HG02938 (cell line): Measurements from ENCODE around the gene TMEM201.
A peak's percentile ranks its signal among the peaks of the same experiment; 100 is the strongest.
"Not testable (repeated sequence)": the region's sequence is repeated elsewhere in the genome, so short reads cannot be mapped to it uniquely, and the experiment has no call there.

ENCODE experiments used
- ATAC-seq: cut with Tn5 transposase; IDR thresholded peaks from one replicate; pipeline ENCODE4 v1.9.1; 2021; ENCODE audit warnings: mild to moderate bottlenecking, moderate library complexity; ENCODE audit not compliant: unreplicated experiment

Gene TMEM201, protein sequence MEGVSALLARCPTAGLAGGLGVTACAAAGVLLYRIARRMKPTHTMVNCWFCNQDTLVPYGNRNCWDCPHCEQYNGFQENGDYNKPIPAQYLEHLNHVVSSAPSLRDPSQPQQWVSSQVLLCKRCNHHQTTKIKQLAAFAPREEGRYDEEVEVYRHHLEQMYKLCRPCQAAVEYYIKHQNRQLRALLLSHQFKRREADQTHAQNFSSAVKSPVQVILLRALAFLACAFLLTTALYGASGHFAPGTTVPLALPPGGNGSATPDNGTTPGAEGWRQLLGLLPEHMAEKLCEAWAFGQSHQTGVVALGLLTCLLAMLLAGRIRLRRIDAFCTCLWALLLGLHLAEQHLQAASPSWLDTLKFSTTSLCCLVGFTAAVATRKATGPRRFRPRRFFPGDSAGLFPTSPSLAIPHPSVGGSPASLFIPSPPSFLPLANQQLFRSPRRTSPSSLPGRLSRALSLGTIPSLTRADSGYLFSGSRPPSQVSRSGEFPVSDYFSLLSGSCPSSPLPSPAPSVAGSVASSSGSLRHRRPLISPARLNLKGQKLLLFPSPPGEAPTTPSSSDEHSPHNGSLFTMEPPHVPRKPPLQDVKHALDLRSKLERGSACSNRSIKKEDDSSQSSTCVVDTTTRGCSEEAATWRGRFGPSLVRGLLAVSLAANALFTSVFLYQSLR

DNA sequence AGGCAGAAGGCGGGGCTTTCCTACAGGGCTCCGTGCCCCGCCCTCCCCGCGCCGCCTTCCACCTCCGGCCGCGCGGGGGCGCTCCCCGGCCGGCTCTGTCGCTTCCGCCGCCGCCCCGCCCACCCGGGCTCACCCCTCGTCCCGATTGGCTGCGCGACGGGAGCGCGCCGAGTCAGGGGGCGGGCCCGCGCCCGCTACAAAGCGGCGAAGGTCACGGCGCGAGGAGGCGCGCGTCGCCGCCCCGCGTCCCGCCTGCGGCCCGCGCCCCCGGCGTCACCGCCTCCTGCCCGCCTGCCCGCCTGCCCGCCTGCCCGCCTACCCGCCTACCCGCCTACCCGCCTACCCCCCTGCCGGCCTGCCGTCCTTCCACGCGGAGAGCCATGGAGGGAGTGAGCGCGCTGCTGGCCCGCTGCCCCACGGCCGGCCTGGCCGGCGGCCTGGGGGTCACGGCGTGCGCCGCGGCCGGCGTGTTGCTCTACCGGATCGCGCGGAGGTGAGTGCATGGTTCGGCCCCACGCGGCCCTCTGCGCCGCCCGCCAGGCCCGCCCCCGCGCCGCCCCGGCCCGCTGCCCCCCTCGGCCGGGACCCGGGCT is at the start of gene TMEM201:
TMEM201 (plus strand) TSS at position 361 of the 593 bp plus-strand sequence; CDS start at position 381, 20 bp downstream.
- ATAC-seq: peak; percentile 53

DNA sequence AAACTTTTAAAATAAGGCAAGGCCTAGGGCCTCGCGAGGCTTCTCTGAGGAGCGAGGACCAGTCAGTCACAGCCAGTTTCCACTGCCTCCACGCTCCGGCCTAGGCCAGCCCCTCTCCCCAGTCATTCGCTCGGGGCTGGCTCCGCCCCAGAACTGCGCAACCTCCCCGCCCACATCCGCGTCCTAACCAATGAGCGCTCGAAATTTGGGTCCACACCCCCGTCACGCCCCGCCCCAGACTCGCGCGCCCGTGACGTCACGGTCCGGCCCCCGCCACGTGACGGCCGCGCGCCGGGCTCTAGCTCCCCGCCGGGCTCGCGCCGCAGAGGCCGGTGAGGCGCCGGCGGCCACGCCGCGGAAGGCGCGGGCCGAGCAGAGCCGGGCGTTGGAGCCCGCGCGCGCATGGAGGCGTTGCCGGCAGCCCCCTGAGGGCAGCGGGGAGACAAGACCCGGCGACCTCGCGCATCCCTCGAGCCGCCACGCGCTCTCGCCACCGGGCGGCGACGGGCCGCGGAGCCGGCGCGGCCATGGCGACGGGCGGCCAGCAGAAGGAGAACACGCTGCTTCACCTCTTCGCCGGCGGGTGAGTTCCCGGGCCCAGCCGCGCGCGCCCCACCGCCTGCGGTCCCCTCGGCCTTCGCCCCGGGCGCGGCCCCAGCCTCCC is 49.4 kb upstream of the TMEM201 start, which contains the start of gene SLC25A33:
SLC25A33 (plus strand) TSS at position 301 of the 664 bp plus-strand sequence; CDS start at position 528, 227 bp downstream.
- peak; percentile 94 for ATAC-seq

DNA sequence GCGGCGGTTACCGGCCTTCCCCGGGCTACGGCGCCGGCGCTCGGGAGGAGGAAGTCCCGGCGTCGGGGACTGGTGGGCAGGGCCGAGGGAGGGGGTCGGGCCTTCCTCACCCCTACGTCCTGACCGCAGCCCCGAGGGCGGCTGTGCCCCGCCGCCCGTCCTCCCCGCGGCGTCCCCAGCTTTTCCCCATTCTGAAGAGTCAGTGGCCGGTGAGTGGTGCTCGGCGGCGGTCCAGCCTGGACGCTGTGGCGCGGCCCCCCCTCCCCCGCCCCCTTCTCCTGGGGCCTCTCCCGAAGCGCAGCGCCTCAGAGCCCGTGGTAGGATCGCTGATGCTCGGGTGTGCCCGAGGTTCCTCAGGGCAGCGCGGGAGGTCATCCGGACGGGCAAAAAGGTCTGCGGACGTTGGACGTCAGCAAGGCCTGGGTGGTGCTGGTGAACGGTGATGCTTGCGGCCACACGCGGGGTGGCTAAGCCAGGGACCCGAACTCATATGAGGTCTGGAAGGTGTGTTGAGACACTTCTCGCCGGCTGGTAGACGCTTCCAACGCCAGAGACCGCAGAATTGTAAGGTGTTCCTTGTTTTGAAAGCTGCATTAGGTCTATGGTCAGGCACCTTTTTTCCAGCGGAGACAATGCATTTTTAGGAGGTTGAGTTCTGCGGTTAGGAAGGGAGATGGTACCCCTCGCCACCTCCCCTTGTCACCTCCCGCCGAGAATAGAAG is 48.7 kb upstream of the TMEM201 start:
- peak; percentile 36 for ATAC-seq

DNA sequence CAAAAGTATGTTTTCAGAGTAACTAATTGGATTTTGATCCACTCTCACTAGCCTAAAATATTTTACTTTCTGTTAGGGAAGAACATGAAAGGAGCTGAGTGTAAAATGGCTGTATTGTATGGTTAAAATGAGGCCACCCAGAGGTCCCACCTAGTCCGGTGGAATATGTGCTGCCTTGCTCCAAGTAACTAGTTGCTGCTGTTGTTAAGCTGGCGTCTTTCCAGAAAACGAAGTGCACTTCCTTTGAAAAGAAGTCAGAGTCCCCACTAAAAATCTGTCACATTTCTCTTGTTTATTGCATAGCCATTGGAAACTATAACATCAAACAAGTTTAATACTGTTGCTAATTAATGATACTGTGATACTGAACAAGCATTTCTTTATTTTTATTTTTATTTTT is 46.3 kb upstream of the TMEM201 start:
- ATAC-seq: no peak

DNA sequence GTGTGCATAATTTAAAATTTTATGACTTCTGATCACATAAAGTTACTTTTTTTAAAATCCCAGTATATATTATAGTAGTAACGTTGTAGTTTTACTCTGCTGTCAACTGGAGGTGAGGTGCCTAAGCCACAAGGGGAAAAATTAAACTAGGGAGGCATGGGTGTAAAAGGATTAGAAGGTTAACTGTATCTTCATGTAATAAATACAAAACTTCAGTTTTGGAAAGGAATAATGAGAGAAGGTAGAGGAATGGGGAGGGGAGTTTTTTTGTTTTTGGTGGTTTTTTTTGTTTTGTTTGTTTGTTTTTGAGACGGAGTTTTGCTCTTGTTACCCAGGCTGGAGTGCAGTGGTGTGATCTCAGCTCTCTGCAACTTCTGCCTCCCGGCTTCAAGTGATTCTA is 43.8 kb upstream of the TMEM201 start:
- no peak for ATAC-seq

DNA sequence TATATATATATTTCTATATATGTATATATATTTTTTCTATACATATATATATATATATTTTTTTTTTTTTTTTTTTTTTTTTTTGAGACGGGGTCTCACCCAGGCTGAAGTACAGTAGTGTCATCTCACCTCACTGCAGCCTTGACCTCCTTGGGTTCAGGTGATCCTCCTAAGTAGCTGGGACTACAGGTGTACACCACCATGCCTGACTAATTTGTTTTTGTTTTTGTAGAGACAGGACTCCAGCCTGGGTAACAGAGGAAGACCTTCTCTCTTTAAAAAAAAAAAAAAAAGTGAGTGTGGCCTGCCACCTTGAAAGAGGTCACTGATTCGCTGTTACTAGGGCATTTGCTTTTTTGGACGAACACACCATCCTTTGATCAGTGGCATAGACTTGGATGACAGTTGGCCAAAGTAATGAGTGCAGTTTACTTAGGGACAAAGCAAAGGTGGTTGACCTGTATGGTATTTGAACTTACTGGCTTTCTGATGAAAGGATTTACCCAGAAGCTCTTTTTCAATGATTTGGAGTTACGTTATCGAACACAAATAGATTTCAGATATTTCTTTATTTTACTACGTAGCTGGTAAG is 38.7 kb upstream of the TMEM201 start:
- no peak for ATAC-seq

DNA sequence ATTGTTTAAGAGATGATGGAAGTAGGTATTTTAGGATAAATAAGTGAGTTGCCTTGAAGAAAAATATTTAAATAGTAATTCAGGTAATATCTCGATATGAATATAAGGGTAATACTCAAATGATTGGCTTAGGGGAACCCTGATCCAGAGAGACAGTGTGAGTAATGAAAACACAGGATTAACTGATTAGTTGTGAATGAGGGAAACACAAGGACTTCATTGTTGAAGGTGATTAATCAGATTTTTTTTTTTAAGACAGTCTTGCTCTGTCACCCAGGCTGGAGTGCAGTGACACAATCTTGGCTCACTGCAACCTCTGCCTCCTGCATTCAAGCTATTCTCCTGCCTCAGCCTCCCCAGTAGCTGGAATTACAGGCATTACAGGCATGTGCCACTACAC is 36.7 kb upstream of the TMEM201 start:
- no peak for ATAC-seq

DNA sequence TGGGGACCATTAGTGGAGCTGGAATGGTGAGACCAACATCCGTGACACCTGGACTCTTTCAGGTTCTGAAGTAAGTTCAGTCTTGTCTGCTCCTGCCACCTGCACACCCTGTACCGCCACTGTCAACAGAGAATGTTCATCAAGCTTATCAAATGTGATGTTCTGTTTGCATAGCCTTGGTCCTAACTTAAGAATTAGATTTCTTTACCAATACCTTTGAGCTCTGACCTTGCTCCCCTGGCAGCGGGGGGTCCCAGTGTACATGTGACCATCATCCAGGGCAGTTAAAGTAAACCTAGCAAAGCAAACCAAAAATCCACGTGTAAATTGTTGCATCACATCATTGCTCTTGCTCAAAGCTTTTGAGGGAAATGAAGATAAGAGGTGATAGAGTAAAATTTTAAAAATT is 35.0 kb upstream of the TMEM201 start:
- no peak for ATAC-seq

DNA sequence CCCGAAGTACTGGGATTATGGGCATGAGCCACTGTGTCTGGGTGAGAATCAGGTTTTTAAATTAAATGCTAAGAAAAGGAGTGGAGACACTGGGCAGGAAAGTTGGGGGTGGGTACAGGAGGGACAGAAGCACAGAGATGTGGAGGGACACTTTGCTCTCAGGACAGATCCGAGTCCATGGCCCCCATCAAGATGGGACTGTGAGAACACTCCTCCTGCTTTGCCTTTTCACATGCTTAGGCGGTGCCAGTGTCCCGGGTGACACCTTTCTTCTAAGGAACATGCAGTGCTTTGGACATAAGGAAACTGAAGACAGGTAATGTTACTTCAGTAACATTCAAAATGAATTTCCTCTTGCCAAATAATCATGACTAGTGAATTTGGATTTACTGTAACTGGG is 32.8 kb upstream of the TMEM201 start:
- ATAC-seq: no peak

DNA sequence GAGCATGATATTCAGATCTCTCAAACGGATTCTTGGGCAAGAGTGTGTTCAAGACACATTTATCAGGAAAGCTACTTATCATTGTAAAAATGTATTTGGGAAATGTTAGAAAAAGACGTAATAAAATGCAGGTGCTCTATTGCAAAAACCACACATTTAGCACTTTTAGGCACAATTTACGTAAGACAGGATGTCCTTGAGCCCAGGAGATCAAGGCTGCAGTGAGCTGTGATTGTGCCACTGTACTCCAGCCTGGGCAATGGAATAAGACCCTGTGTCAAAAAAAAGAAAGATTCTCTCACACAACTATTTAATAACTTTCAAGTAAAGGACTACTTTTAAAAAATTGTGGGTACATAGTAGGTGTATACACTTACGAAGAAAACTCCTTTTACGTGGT is 31.1 kb upstream of the TMEM201 start:
- ATAC-seq: no peak

DNA sequence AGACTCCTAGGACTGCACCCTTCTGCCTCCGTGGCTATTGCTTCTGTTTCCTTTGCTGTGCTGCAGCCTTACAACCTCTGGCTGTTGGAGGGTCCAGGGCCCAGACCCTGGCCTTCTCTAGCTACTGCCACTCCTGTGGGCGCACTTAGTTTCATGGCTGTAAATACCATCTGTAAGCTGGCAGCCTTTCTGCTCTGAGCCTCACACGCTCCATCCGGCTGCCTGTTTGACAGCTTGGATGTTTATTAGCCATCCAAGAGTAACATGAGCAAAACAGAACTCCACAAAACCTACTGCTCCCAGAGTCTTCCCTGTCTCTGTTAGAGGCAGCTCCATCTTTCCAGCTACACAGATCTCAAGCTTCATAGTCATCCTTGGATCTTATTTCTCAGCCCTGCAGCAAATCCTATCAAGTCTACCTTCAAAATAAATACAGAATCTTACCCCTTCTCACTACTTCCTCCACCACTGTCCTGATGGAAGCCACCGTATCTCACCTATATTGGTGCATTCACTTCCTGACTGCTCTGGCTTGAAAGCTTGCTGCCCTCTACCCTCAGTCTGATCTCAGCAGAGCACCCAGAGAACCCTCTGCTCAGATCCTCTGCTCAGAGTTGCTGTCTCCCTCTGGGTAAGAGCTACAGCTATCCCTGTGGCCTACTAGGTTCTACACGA is 30.3 kb upstream of the TMEM201 start:
- no peak for ATAC-seq

DNA sequence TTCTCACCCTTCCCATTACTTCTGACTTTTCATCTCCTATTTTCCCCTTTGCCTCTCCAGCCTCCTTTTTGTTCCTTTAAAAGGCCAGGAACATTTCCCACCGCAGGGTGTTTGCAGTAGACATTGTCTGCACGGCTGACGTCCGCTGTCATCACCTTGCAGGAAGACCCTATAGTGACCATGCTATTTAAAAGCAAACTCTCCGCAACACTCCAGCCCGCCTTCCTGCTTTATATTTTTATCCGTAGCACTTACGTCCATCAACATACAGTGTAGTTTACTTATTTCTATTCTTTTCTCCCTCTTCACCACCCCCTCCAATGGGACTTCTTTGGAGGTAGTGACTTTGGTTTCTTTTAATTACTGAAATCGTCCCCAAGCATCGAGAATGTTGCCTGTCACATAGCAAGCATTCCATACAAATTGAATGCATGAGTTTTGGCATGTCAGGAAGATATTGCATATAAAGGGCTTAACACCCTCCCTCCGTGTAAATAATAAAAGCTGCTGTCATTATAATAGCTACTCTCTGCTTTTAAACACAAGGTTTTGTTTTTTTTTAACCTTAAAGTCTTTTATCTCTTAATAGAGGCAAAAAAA is 29.7 kb upstream of the TMEM201 start:
- no peak for ATAC-seq

DNA sequence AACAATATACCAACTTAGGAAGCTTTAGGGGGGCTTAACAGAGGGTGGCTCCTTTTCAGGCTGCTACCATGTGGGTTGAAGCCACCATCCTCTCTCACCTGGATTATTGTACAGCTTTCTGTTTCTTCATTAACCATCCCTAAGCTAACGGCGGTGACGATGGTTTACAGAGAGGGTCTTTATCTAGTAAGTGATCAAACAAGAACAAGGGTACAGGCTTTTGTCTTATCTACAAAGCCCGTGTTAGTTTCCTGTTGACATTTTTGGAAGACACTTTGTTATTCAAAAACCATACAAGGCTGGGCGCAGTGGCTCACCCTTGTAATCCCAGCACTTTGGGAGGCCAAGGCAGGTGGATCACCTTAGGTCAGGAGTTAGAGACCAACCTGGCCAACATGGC is 29.0 kb upstream of the TMEM201 start:
- no peak for ATAC-seq

DNA sequence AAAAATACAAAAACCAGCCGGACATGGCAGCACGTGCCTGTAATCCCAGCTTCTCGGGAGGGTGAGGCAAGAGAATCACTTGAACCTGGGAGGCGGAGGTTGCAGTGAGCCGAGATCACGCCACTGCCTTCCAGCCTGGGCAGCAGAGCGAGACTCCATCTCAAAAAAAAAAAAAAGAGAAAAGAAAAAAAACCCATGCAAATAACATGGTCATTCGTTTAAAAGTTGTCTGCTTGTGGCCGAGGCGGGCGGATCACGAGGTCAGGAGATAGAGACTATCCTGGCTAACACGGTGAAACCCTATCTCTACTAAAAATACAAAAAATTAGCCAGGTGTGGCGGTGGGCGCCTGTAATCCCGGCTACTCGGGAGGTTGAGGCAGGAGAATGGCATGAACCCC is 28.6 kb upstream of the TMEM201 start:
- not testable (repeated sequence) for ATAC-seq

DNA sequence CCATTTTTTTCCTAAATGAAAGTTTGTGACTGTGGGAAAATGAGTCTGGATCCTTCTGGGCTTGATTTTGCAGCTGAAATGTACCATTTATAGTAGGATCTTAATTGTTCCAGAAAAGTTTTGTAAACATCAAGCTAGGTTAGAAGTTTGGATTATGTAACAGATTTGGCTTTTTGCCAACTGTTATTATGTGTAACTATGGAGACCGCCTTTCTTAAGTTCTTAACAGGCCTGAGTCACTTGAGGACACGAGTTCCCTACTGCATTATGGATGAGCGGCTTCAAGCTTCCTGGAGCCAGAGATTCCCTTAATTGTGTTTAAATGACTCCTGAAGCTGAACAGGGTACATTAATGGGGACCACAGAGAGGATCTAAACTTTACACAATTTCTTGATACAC is 27.3 kb upstream of the TMEM201 start:
- ATAC-seq: no peak

DNA sequence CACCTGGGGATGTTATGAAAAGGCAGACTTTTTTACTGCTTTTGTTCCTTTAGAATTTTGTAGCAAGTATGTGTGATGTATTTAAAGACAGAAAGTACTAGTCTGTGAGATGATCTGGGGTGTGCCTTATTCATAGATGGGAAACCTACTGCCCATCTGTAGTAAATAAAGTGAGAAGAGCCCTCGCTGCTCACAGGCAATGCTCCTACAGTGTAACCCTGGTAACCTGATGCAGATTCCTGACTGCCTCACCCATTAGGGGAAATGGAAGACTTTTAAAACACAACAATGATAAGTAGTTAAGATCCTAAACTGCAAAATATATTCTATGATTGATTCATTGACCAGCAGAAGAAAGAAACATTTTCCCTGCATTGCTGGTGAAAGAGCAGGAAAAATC is 19.4 kb upstream of the TMEM201 start:
- ATAC-seq: no peak

DNA sequence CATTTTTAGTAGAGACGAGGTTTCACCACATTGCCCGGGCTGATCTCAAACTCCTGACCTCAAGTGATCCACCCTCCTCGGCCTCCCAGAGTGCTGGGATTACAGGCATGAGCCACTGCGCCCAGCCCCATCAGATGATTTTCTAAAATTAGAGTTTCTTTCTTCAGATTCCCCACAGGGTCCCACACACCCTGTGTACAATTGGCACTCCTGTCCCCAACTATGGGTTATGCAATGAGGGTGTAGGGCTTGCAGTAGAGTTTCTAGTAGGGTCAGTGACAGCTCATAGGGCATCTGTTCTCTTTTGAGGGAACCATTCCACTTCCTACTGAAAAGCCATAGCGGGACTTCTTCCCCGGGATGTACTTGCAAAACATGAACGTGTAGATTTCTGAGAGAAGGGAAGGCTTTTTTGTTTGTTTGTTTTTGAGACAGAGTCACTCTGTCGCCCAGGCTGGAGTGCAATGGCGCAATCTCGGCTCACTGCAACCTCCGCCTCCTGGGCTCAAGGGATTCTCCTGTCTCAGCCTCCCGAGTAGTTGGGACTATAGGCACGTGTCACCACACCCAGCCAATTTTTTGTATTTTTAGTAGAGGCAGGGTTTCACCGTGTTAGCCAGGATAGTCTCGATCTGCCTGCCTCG is 17.7 kb upstream of the TMEM201 start:
- not testable (repeated sequence) for ATAC-seq

DNA sequence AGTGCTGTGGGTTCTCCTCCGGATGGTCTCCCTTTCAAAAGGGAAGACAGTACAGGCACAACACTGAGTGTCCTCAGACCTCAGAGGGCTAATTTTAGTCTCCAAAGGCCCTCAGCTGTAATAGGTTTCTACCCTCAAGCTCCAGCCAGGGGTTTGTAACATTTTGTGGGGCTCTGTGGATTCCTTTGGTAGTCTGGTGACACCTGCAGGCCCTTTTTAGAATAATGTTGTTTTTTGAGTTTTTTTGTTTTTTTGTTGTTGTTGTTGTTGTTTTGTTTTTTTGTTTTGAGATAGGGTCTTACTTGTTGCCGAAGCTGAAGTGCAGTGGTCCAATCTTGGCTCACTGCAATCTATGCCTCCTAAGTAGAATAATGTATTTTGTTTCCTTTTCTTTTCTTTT is 15.0 kb upstream of the TMEM201 start:
- ATAC-seq: no peak

DNA sequence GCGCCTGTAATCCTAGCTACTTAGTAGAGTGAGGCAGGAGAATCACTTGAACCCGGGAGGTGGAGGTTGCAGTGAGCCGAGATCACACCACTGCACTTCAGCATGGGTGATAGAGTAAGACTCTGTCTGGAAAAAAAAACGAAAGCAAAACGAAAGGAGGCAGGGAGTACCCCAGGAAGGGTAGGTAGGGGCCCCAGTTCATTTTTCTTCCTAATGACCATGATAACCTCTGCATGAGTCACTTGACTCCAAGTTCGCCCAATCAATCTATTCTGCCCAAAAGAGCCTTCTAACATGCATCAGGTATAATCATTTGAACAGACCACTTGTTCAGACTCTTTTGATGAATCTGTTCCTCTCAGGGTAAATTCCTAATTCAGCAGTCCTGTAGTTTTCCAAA is 13.2 kb upstream of the TMEM201 start:
- no peak for ATAC-seq
